ENCODE data around the gene ARID1B. TPM values are rescaled to one million over a fixed set of nuclear protein-coding genes. Genes with fewer than 3 reads are reported as not detected.

ARID1B gene
- total RNA-seq, 1 donor from 2014 or later: 78.1 TPM

GRCh38 chr6:157073596-157073995 lies 296.4 kb downstream of the ARID1B start:
- Mint-ChIP-seq H3K9me3 (ENCODE audit: unreplicated experiment) (no peaks in the 10 kb centered on the region), H3K4me1 (ENCODE audit: unreplicated experiment) (peaks cover 52% of the 10 kb centered on the region), H3K27ac (ENCODE audit: unreplicated experiment) (no peak overlapping the region), H3K36me3 (ENCODE audit: unreplicated experiment) (peaks cover 7% of the 10 kb centered on the region), H3K4me3 (ENCODE audit: unreplicated experiment) (no peak overlapping the region), H3K27me3 (ENCODE audit: unreplicated experiment) (no peaks in the 10 kb centered on the region)
- no peak for DNase-seq (ENCODE audit: extremely low spot score, unreplicated experiment)
- TF ChIP-seq CTCF (IDR thresholded peaks at IDR 0.05): no peak

- no peak for TF ChIP-seq CTCF (IDR thresholded peaks at IDR 0.05)
- no peak overlapping the region for H3K27ac Mint-ChIP-seq (ENCODE audit: unreplicated experiment)
- H3K4me3 Mint-ChIP-seq (ENCODE audit: unreplicated experiment): no peak overlapping the region
- H3K27me3 Mint-ChIP-seq (ENCODE audit: unreplicated experiment): no peaks in the 10 kb centered on the region
- no peaks in the 10 kb centered on the region for H3K9me3 Mint-ChIP-seq (ENCODE audit: unreplicated experiment)
- H3K36me3 Mint-ChIP-seq (ENCODE audit: unreplicated experiment): peaks cover 7% of the 10 kb centered on the region
- DNase-seq (ENCODE audit: extremely low spot score, unreplicated experiment): no peak
- H3K4me1 Mint-ChIP-seq (ENCODE audit: unreplicated experiment): peaks cover 48% of the 10 kb centered on the region
Observed at GRCh38 chr6:157074969-157075368, 297.8 kb downstream of the ARID1B start.

GRCh38 chr6:157075549-157076450 lies 298.6 kb downstream of the ARID1B start:
- Mint-ChIP-seq H3K27ac (ENCODE audit: unreplicated experiment) (no peak overlapping the region), H3K4me3 (ENCODE audit: unreplicated experiment) (no peak overlapping the region), H3K4me1 (ENCODE audit: unreplicated experiment) (peaks cover 41% of the 10 kb centered on the region), H3K36me3 (ENCODE audit: unreplicated experiment) (peaks cover 7% of the 10 kb centered on the region), H3K27me3 (ENCODE audit: unreplicated experiment) (no peaks in the 10 kb centered on the region), H3K9me3 (ENCODE audit: unreplicated experiment) (no peaks in the 10 kb centered on the region)
- no peak for DNase-seq (ENCODE audit: extremely low spot score, unreplicated experiment)
- no peak for TF ChIP-seq CTCF (IDR thresholded peaks at IDR 0.05)

GRCh38 chr6:157076451-157076822 lies 299.3 kb downstream of the ARID1B start:
- H3K36me3 Mint-ChIP-seq (ENCODE audit: unreplicated experiment): peaks cover 7% of the 10 kb centered on the region
- H3K27ac Mint-ChIP-seq (ENCODE audit: unreplicated experiment): no peak overlapping the region
- DNase-seq (ENCODE audit: extremely low spot score, unreplicated experiment): no peak
- peaks cover 35% of the 10 kb centered on the region for H3K4me1 Mint-ChIP-seq (ENCODE audit: unreplicated experiment)
- H3K27me3 Mint-ChIP-seq (ENCODE audit: unreplicated experiment): no peaks in the 10 kb centered on the region
- no peak for TF ChIP-seq CTCF (IDR thresholded peaks at IDR 0.05)
- H3K9me3 Mint-ChIP-seq (ENCODE audit: unreplicated experiment): no peaks in the 10 kb centered on the region
- no peak overlapping the region for H3K4me3 Mint-ChIP-seq (ENCODE audit: unreplicated experiment)

GRCh38 chr6:157077251-157077650 lies 300.1 kb downstream of the ARID1B start:
- Mint-ChIP-seq H3K4me3 (ENCODE audit: unreplicated experiment) (no peak overlapping the region), H3K27me3 (ENCODE audit: unreplicated experiment) (no peaks in the 10 kb centered on the region), H3K4me1 (ENCODE audit: unreplicated experiment) (peaks cover 31% of the 10 kb centered on the region), H3K27ac (ENCODE audit: unreplicated experiment) (no peak overlapping the region), H3K9me3 (ENCODE audit: unreplicated experiment) (no peaks in the 10 kb centered on the region), H3K36me3 (ENCODE audit: unreplicated experiment) (peaks cover 7% of the 10 kb centered on the region)
- no peak for TF ChIP-seq CTCF (IDR thresholded peaks at IDR 0.05)
- no peak for DNase-seq (ENCODE audit: extremely low spot score, unreplicated experiment)

Measured in osteocyte (in vitro differentiated cells).